Tibial nerve (tissue), 4 donors: ENCODE data around the gene INTS1.

ENCODE experiments used
- EP300 ChIP-seq, 2 donors: sonication (generic); formaldehyde crosslinking; IDR thresholded peaks; one replicate each; pipeline ENCODE4 v1.6.1; 2017; ENCODE audit warnings: antibody characterized with exemption in 2 of 2, mild to moderate bottlenecking in 1 of 2
- POLR2A ChIP-seq, 2 donors: fragments of 450-650 bp; IDR thresholded peaks; one replicate each; pipeline ENCODE4 v1.6.1; 2017; ENCODE audit warnings: antibody characterized with exemption in 2 of 2, mild to moderate bottlenecking in 2 of 2, moderate library complexity in 2 of 2
- TF ChIP-seq, protein P1 (sequence below), 5 experiments: fragments of 200-600 bp in 3 of 5; fragments of 450-650 bp in 2 of 5; sonication (generic) in 3 of 5; IDR thresholded peaks; one replicate each; pipeline ENCODE4 v1.5.1; 2016 to 2019; ENCODE audit warnings: antibody characterized with exemption in 5 of 5, mild to moderate bottlenecking in 3 of 5, moderate library complexity in 2 of 5

DNA sequence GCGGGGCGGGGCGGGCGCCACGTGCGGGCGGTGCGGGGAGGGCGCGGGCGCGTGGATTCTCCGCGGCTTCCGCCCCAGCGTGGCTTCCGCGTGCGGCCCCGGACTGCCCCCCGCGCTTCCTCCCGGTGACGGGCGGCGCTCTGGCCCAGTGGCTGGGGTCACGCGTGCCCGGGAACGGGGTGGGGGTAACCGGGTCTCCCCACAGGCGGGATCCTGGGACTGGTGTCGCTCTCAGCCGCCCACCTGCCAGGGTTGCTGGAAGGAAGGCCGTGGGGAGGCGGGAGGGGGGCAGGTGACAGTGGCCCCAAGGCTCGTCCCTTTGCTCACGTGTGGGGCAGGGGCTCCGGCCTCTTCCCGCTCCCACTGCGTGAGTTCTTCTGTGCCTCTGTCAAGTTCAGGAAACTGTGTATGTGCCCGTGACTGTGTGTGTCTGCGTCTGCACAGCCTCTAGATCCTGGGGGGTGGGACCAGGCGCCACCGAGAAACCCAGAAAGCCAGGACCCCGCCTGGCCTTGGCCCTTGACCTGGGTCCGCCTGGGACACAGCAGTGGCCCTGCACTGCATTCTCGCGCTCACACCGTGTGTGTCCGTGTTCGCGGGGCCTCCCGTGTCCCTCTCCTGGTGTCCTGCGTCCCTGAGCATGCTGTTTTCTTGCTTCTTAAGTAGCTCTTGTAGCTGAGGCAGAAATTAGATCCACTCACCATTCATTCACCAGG, 27.2 kb upstream of the INTS1 start:
- TF ChIP-seq, protein P1, sequence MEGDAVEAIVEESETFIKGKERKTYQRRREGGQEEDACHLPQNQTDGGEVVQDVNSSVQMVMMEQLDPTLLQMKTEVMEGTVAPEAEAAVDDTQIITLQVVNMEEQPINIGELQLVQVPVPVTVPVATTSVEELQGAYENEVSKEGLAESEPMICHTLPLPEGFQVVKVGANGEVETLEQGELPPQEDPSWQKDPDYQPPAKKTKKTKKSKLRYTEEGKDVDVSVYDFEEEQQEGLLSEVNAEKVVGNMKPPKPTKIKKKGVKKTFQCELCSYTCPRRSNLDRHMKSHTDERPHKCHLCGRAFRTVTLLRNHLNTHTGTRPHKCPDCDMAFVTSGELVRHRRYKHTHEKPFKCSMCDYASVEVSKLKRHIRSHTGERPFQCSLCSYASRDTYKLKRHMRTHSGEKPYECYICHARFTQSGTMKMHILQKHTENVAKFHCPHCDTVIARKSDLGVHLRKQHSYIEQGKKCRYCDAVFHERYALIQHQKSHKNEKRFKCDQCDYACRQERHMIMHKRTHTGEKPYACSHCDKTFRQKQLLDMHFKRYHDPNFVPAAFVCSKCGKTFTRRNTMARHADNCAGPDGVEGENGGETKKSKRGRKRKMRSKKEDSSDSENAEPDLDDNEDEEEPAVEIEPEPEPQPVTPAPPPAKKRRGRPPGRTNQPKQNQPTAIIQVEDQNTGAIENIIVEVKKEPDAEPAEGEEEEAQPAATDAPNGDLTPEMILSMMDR (IDR thresholded peaks at IDR 0.05) = no peak
- TF ChIP-seq POLR2A (IDR thresholded peaks at IDR 0.05) = peak in 1 of 2 donors; percentile 27
- peak in 1 of 2 donors; percentile 59 for TF ChIP-seq EP300 (IDR thresholded peaks at IDR 0.05)
